RCC 7860 (cell line): ENCODE data around the gene MNT.

Experiments used
- DNase-seq: peaks from one replicate; pipeline ENCODE4 v3.0.0-alpha.2; 2015; ENCODE audit warnings: low spot score
- FAIRE-seq: peaks from 2 replicates; lab custom pipeline; 2012; peaks lifted over from hg19 to GRCh38; lab: Jason Lieb, UNC

Gene MNT

DNA sequence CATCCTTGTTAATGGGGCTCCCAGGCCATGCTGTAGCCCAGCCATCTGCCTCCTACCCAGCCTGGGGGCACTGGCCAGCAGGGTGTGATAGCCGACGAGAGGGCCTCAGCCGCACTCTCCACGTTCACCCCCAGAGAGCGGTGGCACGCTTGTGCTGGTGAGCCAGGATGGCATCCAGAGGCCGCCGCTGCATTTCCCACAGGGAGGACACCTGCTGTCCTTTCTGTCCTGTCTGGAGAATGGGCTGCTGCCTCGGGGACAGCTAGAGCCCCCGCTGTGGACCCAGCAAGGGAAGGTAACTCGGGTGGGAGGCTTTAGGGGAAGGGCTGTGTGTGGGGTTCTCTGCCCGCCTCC, 36.1 kb downstream of the MNT start:
- no peak for DNase-seq
- FAIRE-seq: no peak

DNA sequence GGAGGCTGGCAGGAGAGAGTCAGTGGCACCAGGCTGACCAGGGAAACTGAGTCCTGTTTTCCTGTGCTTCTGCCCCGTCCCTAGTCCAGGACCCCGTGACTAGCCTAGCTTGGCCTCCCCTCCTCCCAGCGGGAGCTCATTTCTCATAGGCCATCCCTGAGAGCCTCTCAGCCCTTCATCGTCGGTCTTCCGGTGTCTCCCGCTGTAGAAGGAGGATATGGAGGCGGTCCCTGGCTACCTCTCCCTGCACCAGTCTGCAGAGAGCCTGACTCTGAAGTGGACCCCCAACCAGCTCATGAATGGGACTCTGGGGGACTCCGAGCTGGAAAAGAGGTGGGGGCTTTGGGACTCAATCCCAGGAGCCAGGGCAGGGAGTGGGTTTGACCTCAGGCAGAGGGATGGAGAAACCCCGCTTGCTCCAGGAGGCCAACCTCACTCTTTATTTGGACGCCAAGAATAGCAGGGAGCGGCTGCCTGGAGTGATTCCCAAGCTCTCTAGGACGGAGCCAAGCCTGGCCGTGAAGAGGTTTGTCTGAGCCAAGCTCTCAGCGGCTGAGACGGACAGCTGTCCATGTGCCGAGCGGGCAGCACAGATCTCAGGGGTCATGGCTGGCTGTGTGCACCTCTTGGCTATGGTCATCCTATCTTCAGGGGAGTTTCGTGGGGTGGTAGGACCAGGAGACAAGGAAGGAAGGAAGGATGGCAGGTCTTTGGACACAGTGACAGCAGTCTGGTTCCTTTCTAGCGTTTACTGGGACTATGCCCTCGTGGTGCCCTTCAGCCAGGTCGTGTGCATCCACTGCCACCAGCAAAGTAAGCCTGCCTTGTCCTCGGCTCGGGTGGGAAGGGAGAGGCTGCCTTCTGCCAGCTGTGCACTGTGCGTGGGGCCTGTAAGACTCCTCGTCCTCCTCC, 36.8 kb downstream of the MNT start:
- FAIRE-seq (no peak), DNase-seq (no peak)

DNA sequence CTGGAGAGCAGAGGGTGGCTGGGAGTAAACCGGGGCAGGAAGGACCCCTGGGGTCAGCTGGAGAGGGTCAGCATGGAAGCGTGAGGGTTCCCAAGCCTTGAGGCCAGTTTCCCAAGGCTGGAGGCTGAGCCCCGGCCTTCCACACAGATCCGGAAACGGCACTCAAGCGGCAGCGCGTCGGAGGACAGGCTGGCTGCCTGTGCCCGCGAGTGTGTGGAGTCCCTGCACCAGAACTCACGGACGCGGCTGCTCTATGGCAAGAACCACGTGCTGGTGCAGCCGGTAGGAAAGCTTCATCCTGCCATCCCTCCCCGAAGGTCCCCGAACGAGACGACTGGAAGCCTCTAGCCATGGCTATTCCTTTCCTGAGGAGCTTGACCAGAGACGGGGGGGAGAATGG, 37.5 kb downstream of the MNT start:
- DNase-seq (no peak), FAIRE-seq (no peak)

DNA sequence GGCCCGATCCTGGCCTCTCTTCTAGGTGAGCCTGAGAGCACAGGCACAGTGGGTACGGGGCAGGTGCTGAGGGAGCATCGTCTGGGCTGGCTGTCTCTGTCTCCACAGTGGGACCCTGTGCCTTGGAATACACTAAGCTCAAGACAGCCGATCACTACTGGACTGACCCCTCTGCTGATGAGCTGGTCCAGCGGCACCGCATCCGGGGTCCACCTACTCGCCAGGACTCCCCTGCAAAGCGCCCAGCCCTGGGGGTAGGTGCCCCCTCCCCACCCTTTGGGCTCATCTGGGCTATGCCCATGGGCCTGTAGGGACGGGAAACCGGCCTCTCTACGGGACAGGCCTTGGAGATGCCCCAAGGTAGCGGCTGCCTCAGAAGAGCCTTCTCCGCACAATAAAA, 38.0 kb downstream of the MNT start:
- no peak for FAIRE-seq
- no peak for DNase-seq

DNA sequence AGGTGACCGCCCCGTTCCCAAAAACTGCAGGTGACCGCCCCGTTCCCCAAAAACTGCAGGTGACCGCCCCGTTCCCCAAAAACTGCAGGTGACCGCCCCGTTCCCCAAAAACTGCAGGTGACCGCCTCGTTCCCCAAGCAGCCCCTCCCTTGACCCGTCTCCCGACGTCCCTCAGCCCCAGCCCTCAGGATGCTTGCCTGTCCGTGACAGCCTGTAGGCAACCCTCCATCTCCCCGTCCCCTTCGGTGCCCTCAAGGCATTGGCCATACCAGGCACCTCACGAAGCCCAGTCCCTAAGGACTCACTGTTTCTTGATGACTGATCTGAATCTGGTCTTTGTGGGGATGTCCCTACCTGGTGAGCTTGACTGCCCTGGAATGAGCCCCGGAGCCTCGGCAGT, 38.4 kb downstream of the MNT start:
- DNase-seq (no peak), FAIRE-seq (no peak)

DNA sequence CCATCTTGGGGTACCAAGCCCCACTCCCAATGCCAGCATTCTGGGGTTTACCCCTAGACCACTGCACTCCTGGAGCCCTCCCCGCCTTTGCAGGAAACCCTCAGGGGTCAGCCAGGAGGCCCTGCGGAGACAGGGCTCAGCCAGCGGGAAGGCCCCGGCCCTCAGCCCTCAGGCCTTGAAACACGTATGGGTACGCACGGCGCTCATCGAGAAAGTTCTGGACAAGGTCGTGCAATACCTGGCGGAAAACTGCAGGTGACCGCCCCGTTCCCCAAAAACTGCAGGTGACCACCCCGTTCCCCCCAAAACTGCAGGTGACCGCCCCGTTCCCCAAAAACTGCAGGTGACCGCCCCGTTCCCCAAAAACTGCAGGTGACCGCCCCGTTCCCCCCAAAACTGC, 38.8 kb downstream of the MNT start:
- DNase-seq (no peak), FAIRE-seq (no peak)

DNA sequence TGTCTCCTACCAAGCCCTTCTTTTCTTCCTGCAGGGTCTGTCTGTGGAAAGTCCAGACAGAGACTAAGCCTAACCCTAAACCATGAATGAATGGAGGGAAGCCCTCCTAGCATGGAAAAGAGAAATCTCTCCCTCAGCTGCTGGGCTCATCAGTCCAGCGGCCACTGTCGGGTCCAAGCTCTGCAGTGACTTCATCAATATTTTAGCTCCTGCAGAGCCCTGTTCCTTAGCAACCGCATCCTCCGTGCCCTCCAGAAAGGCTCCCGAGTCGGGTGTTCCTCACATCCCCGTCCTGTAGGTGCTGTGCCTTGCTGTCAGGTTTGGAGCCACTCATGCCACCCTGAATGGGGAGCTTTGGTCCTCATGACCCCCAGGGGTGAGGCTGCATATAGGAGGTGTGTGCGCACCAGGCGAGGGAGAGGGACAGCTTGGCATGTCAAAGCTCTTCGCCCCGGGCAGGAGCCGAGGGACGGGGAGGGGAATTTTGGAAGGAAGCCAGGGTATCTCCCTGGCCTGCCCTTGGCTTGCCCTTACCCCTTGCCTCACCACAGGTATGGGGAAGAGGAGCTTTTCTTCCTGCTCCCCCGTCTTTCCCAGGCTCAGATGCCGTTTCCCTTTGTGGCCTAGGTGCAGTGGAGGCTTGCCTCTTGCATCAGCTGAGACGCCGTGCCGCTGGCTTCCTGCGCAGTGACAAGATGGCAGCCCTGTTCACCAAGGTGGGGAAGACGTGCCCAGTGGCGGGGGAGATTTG, 39.7 kb downstream of the MNT start:
- FAIRE-seq: no peak
- no peak for DNase-seq

DNA sequence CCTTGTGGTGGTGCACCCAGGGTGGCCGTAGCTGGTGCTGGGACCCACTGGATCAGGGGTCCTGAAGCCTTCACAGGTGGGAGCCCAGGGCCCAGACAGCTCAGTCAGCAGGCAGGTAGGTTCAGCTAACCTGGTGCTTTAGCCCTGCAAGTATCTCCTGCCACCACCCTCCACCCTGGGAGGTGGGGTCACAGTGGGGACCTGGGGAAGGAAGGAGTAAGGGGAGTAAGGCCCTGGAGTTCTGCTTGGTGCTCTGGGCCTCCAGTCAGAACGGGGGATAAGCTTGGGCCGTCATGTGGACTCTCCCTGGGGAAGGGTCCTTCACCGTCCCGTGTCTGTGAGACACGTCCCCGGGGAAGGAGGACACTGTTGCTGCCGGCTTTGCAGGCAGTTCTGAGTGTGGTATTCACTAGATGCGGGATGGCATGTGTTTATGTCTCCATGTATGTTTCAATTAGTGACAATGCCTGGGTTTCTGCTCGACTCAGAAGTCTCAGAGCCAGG, 42.9 kb downstream of the MNT start:
- FAIRE-seq (no peak), DNase-seq (no peak)

DNA sequence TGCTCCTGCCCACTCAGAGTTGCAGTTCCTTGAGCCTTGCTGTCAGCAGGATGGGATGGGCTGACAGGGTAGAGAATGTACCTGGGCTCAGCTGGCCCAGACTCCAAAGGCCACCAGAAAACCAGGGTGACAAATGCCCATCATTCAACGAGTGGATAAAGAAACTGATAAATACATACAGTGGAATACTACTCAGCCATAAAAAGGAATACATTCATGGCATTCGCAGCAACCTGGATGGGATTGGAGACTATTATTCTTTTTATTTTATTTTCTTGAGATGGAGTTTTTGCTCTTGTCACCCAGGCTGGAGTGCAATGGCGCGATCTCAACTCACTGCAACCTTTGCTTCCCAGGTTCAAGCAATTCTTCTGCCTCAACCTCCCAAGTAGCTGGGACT, 43.6 kb downstream of the MNT start:
- FAIRE-seq: no peak
- DNase-seq: no peak

DNA sequence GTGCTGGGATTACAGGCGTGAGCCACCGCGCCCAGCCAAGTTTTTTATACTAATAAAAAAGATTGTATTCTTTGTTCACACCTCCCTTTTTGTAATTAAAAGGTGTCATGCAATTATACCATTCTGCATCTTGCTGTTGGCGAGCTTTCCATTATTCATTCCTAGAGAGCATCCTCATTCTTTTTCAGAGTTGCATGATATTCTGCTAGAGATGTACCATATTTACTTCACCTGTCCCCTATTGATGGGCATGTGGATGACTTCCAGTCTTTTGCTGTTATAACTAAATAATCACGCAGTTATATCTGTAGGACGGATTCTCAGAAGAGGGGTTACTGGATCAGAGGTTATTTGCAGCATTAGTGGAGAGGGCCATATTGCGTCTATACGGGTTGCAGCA, 46.5 kb downstream of the MNT start:
- FAIRE-seq (no peak), DNase-seq (no peak)

DNA sequence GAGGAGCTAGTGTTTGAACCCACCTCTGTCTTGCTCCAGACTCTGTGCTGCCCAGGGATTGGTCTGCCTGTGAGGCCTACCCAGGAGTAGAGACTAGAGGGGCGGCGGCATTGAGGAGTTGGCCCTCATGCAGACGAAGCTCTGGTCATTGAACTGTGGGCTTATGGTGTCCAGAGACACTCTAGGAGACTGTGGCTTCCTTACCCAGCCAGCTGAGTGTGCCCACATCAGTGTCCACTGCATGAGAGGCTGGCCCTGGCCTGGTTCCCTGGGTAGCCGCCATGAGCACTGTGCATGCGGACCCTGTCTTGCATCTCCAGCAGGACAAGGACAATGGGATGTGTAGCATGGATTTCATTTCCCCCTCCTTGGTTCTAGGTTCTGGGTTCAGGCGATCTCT, 49.6 kb downstream of the MNT start:
- DNase-seq: no peak
- no peak for FAIRE-seq

DNA sequence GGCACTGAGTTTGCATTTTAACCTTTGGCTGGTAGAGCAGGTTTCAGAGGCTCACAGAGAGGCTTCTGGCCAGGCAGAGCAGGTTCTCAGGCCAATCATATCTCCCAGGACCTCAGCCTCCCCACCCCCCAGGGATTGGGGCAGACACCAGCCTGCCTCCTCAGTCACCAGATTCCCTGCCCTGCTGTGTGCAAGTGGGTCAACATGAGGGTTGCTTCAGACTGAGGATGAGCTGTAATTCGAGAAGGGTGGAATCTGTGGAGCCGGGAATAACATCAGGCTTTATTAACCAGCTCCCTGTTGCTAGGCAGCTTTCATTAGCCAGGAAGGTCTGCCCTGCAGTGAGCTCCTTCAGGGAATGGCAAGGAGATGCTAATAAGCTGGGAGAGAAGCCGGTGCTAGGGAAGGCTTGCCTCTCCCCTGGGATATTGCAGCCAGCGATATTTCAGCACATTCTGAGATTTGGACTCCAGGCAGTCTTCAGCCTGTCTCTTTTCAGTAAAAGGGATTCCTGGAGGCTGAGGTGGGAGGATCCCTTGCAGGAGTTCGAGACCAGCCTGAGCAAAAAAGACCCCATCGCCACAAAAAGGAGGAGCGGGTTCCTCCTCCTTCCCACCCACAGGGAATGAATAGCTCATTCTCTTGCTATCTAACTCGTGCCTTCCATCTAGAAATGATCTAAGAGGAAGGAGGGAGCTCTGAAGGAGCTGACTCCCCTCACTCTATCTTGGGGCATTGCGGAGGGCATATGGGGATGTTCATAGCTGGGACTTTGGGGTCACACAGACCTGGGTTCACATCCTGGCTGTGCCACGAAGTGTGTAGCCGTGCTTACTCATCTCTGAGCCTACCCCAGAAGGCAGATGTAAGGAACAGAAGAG, 52.8 kb downstream of the MNT start:
- DNase-seq (no peak), FAIRE-seq (no peak)

DNA sequence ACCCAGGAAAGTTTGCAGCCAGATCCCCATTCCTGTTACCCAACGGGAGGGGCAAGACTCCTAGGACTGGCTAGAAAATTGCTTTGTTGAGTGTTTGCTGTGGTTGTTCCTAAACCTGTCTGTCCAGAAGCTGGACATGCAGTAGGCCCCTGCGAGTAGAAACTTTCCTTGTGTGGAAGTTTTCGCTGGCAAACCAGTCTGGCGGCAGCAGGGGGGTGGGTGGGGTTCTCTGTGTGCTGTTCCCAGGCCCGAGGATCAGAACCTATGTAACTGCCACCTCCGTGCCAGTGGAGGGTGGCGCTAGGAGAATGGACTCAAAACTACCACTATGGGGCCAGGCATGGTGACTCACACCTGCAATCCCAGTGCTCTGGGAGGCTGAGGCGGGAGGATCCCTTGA, 54.4 kb downstream of the MNT start:
- DNase-seq (no peak), FAIRE-seq (no peak)

DNA sequence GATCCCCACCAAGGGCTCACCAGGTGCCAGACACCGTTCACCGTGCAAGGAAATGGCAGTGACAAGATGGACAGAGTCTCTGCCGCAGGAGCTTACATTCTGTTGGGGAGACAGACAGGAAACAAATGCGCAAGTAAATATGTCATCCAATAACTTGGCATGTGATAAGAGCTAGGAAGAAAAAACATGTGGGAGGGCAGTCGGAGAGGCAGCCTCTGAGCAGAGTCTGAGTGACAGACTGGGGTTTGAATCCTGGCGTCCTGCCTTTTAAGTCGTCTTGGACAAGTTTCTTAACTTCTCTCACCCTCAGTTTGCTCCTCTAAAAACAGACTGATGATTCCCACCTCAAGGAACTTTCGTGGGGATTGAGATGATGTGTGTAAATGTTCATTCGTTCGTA, 56.3 kb downstream of the MNT start:
- no peak for DNase-seq
- no peak for FAIRE-seq

DNA sequence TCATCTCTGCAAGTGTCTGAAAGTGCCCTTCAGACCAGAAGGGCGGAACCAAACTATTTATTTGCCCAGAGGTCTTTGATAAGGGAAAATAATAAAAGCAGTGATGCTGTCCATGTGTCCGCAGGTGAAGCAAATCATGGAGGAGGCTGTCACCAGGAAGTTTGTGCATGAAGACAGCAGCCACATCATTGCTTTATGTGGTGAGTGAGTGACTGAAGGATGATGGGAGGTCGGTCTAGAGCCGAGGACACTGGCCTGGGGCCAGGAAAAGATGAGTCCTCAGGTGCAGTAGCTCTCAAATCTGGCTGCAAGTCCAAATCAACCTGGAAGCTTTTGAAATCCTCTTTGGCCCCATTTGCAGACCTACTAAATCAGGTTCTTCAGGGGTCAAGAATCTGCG, 57.4 kb downstream of the MNT start:
- no peak for DNase-seq
- no peak for FAIRE-seq

DNA sequence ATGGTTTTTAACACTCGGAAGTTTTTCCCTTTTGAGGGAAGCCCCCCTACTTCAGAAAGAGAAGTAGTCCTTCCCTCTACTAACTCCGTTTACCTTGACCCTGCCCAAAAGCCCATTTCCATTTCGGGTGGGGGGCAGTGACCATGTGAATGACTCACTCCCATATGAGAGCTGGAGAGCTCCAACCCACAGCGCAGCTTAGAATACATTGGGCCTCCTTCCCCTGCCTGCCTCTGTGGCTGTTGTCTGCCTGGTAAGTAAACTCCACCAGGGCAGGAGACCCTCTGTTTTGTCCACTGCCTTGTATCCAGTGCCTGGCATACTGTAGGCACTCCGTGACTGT, 62.6 kb downstream of the MNT start:
- no peak for DNase-seq
- FAIRE-seq: no peak

DNA sequence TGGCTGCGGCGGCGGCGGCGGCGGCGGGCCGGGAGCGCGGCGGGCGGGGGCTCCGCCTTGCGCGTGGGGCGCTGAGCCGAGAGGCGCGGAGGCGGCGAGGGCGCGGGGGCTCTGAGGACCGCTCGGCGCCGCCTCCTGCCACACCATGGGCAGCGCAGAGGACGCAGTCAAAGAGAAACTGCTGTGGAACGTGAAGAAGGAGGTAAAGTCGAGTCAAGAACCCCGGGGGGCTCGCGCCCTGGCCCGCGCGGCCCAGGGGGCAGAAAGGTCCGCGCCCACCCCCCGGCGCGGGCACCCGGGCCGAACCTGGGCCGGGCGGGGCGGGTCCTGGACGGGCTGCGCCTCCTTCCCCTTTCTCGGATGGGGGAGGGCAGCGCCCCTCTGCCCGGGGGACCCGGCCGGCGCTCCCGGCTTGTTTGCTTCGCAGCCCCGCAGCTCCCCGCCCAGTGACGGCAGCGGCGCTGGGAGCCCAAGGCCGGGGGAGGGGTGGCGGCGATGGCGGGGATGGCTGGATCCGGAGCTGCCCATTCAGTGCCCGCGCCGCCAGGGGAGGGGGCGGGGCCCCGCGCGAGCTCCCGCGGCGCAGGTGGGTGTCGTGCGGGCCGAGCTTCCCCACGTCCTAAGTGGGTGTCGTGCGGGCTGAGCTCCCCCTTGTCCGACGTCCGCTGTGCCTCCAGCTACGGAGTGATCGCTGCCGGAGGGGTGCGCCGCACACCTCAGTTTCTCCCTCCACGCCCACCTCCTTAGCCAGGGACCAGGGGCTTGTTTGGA, 63.1 kb downstream of the MNT start:
- DNase-seq (no peak), FAIRE-seq (no peak)

DNA sequence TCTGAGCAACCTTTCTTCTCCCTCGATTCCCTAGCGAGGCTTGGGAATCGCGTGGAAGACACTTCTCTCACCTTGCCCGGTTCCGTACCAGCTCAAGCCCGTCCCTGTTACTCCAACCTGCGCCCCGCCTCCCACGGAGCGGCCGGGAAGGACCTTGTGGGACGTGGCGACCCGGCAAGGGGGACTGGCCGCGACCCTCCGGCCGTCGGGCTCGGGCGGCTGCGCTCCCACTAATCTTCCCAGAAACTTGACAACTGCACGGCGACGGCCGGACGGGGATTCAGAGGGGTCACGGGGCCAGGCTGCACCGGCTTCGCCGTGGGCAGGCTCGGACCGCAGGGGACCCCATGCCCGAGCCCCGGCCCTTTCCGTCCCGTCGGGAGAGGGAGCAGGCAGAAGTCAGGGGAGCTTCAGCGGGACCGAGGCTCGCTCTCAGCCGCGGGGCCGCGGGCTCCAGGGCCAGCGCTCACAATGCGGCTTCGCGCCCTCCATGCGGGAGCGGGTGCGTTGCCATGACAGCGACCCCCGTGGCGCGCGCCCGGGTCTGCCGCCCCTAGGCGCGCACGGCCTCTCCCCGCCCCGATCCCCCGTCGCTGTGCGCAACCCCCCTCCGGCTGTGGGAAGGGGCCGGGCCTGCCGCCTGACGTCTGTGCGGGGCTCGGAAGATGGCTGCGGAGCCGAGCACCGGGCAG, 63.9 kb downstream of the MNT start, which contains the start of gene SGSM2:
Gene SGSM2 (plus strand): TSS at position 650 of the 692 bp plus-strand sequence. CDS start 188 bp downstream, outside the sequence.
- FAIRE-seq (no peak), DNase-seq (no peak)

DNA sequence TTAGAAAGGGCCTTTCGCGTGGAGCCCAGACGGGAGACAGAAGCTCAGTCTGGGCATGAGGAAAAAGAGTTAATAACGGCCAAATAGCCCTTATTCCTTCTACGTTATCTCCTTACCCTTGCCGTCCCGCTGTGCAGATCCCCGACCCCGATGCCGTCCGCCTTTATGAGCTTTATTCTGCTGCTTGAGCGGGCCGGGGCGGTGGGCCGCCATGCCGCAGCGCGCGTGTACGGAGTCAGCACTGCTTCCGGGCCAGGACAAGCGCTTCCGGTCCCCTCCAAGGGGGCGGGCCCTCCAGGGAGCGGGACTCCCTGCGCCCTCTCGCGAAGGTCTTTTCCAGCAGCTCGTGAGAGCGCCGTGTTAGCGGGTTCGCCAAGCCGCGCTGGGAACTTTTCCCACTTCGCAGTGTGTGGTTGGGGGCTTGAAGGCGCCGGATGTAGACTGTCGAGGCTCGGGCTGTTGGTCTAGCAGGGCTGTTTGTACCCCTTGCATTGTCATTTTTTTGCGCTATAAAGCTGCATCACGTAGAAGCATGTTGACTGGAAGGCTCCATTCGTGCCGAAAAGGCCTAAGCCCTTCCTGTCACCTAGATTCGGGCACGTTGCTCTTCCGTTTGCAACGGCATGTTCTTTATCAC, 64.5 kb downstream of the MNT start, which contains the start of gene TSR1:
Gene TSR1 (minus strand): TSS at position 243 of the 637 bp plus-strand sequence. CDS start 30 bp downstream, at position 213.
- DNase-seq (peak; percentile 67), FAIRE-seq (peak; percentile 43)
